ENCODE results near the gene F2R. TPM values are rescaled to one million over a fixed set of nuclear protein-coding genes. Genes with fewer than 3 reads are reported as not detected.

The F2R gene
- total and polyA plus RNA-seq, 2 of the 8 experiments (the other 6 are each of a cell fraction or from before 2014, with no cell fraction given) = 23.8 to 29.1 TPM

- H3K4me2 ChIP-seq (ENCODE audit: insufficient read depth in 1 of 2, low read depth in 2 of 2, low read length in 2 of 2) = no peak overlapping the region
- H3K18ac ChIP-seq (ENCODE audit: extremely low read depth, low read length) = no peak overlapping the region
- no peak overlapping the region for H3K23ac ChIP-seq (ENCODE audit: insufficient read length)
- H3K56ac ChIP-seq (replicated peaks; ENCODE audit: insufficient read length, low read depth, low read length) = no peak overlapping the region
- ChIA-PET CTCF (ENCODE audit: partially characterized antibody) (no interaction called here), POLR2A (ENCODE audit: partially characterized antibody) (no interaction called here)
- H2AFZ ChIP-seq (ENCODE audit: low read length) = no peak overlapping the region
- H3K27ac ChIP-seq (ENCODE audit: low read depth, low read length) = no peak overlapping the region
- no peak overlapping the region for H3K4me3 ChIP-seq (ENCODE audit: extremely low read depth in 1 of 4, insufficient read depth in 2 of 4, low read depth in 3 of 4, low read length in 4 of 4)
- H3K36me3 ChIP-seq (ENCODE audit: control insufficient read depth in 2 of 4, insufficient read depth in 4 of 4, low read length in 3 of 4) = no peaks in the 10 kb centered on the region; a peak in 1 of 8 replicates
- no peak overlapping the region for H4K5ac ChIP-seq (ENCODE audit: insufficient read length, low read depth, low read length)
- no peak overlapping the region for H2BK20ac ChIP-seq (ENCODE audit: low read length)
- no peaks in the 10 kb centered on the region for H3K4me1 ChIP-seq (replicated peaks in 1 of 4; ENCODE audit: control insufficient read depth in 3 of 4, insufficient read depth in 4 of 4, low read length in 3 of 4)
- no peak for FAIRE-seq
- no peak overlapping the region for H2AK5ac ChIP-seq (ENCODE audit: low read depth, low read length)
- H4K91ac ChIP-seq (replicated peaks; ENCODE audit: insufficient read length, low read length) = no peak overlapping the region
- TF ChIP-seq GABPA (IDR thresholded peaks at IDR 0.05; ENCODE audit: borderline replicate concordance, insufficient read depth, low read length) (no peak), CBX8 (IDR thresholded peaks at IDR 0.05; ENCODE audit: borderline replicate concordance, low read depth, low read length) (no peak), SP1 (IDR thresholded peaks at IDR 0.05; ENCODE audit: low read depth, low read length) (no peak), CBX5 (IDR thresholded peaks at IDR 0.05; ENCODE audit: low read depth, low read length) (no peak), CTCF (IDR thresholded peaks at IDR 0.05; ENCODE audit: control extremely low read depth in 1 of 3, insufficient read depth in 1 of 3, low read depth in 1 of 3, low read length in 3 of 3) (no peak)
- no peak overlapping the region for H3K14ac ChIP-seq (ENCODE audit: insufficient read length)
- DNase-seq (ENCODE audit: low read depth in 1 of 2, low spot score in 2 of 2) = no peak
- no peak overlapping the region for H2BK12ac ChIP-seq (ENCODE audit: low read depth, low read length)
- no peak overlapping the region for H3K9ac ChIP-seq (replicated peaks in 1 of 4; ENCODE audit: extremely low read depth in 1 of 4, low read depth in 3 of 4, low read length in 3 of 4)
- no peaks in the 10 kb centered on the region for H3K79me2 ChIP-seq (ENCODE audit: control insufficient read depth in 1 of 2, insufficient read depth in 2 of 2, low read length in 2 of 2)
- no peak overlapping the region for H2BK15ac ChIP-seq (ENCODE audit: low read length)
- H3K79me1 ChIP-seq (ENCODE audit: low read depth, low read length) = no peaks in the 10 kb centered on the region
- H4K8ac ChIP-seq (ENCODE audit: extremely low read depth, insufficient read depth, low read length) = no peak overlapping the region
- H3K4ac ChIP-seq (replicated peaks; ENCODE audit: insufficient read length, low read depth, low read length) = no peak overlapping the region
- no peak overlapping the region for H2BK5ac ChIP-seq (ENCODE audit: low read depth, low read length)
- H3K23me2 ChIP-seq (ENCODE audit: low read depth, low read length) = no peaks in the 10 kb centered on the region
- H3K27me3 ChIP-seq (replicated peaks in 1 of 4; ENCODE audit: control insufficient read depth in 3 of 4, extremely low read depth in 1 of 4, insufficient read depth in 3 of 4, low read length in 3 of 4) = no peaks in the 10 kb centered on the region
- H4K20me1 ChIP-seq (replicated peaks in 1 of 2; ENCODE audit: control insufficient read depth in 1 of 2, insufficient read depth in 2 of 2, low read length in 2 of 2) = no peaks in the 10 kb centered on the region
- no peaks in the 10 kb centered on the region for H3K9me3 ChIP-seq (ENCODE audit: insufficient read depth in 2 of 2, low read depth in 1 of 2, low read length in 1 of 2)
- H2BK120ac ChIP-seq (replicated peaks; ENCODE audit: low read depth, low read length) = no peak overlapping the region
- 87% methylated on average over 3 of the region's 3 CpGs; no CpG with 5 or more reads in 1 of the 2 experiments for WGBS, 2 experiments (ENCODE audit: extremely low coverage in 1 of 2, insufficient coverage in 1 of 2, insufficient read length in 1 of 2, insufficient replicate concordance in 2 of 2, low coverage in 1 of 2, low lambda C conversion rate in 2 of 2, missing lambda C conversion rate in 1 of 2)
These were observed 30.2 kb upstream of the F2R start for GRCh38 chr5:76685704-76686103.

Data from H1 (cell line).